22Rv1 (cell line): ENCODE measurements around the gene ERICH6B.

Experiments used
- H3K27ac ChIP-seq: fragments of 450-650 bp; 2 replicates; pipeline ENCODE4 v1.5.1; 2017
- CTCF ChIP-seq: fragments of 450-650 bp; IDR thresholded peaks from 2 replicates; pipeline ENCODE4 v1.5.1; 2017; ENCODE audit warnings: mild to moderate bottlenecking
- ZFX ChIP-seq: fragments of 450-650 bp; IDR thresholded peaks from 2 replicates; pipeline ENCODE4 v1.6.1; 2017; ENCODE audit warnings: antibody characterized with exemption, borderline replicate concordance

Gene ERICH6B

GRCh38 chr13:45511310-45512097, 104.0 kb downstream of the ERICH6B start:
- no peak overlapping the region for H3K27ac ChIP-seq
- TF ChIP-seq CTCF (peak; percentile 90), ZFX (no peak)

- TF ChIP-seq CTCF: no peak
- no peak for TF ChIP-seq ZFX
- H3K27ac ChIP-seq: no peak overlapping the region
Observed at GRCh38 chr13:45510672-45511071, 104.9 kb downstream of the ERICH6B start.

- no peak overlapping the region for H3K27ac ChIP-seq
- no peak for TF ChIP-seq CTCF
- TF ChIP-seq ZFX: no peak
Observed at GRCh38 chr13:45508776-45509175, 106.8 kb downstream of the ERICH6B start.

- no peak overlapping the region for H3K27ac ChIP-seq
- TF ChIP-seq ZFX: no peak
- TF ChIP-seq CTCF: no peak
Observed at GRCh38 chr13:45506811-45507210, 108.7 kb downstream of the ERICH6B start.

- TF ChIP-seq CTCF (no peak), ZFX (no peak)
- H3K27ac ChIP-seq: no peak overlapping the region
Observed at GRCh38 chr13:45503658-45504057, 111.9 kb downstream of the ERICH6B start.

- TF ChIP-seq ZFX (no peak), CTCF (no peak)
- H3K27ac ChIP-seq: no peak overlapping the region
Observed at GRCh38 chr13:45501175-45501526, 114.4 kb downstream of the ERICH6B start.

GRCh38 chr13:45500492-45501174, 114.9 kb downstream of the ERICH6B start:
- TF ChIP-seq ZFX (no peak), CTCF (no peak)
- no peak overlapping the region for H3K27ac ChIP-seq
